Keratinocyte (primary cell): ENCODE results near the gene NPNT.

ENCODE experiments used
- CTCF ChIP-seq, 3 experiments: IDR thresholded peaks in 1 of 3; conservative IDR thresholded peaks in 1 of 3; optimal IDR thresholded peaks in 1 of 3; 2 replicates in 2 of 3; 3 replicates in 1 of 3; pipeline versions ENCODE3 to v1.5.1; 2011; ENCODE audit warnings: low read length in 3 of 3, mild to moderate bottlenecking in 3 of 3, moderate library complexity in 2 of 3, control low read depth in 1 of 3, inconsistent platforms in 1 of 3; ENCODE audit not compliant: insufficient read depth in 2 of 3; ENCODE audit errors: extremely low read depth in 1 of 3
- EZH2 ChIP-seq: IDR thresholded peaks from one replicate; pipeline ENCODE4 v1.6.1; 2012; ENCODE audit warnings: inconsistent platforms, mild to moderate bottlenecking, low read length, moderate library complexity

DNA sequence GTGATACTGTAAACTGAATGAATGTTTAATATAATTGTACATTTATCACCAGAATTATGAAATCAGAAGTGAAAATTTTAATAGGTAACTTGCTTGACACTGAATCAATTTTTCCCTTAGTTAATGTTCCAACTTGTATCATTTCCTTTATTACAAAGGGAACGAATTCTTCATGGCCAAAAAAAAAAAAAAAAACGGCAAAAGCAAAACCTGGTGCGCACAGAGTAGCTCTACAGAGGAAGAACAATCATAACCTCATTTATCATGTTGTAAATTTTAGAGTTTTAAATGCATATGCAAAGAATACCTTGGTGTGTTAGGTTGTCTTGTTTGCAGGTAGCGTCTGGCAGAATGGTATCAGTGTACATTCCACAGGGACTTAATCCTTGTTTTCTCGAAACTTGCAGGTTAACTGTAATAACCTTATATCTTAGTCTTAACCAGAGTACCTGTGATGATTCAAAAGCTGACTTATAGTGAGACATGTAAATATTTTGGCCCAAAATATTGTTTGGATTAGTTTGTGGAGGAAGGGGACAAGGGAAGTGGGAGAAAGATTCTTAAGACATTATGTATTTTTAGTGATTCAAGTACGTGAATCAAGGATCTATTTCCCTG lies 70.0 kb downstream of the NPNT start:
- TF ChIP-seq CTCF (optimal IDR thresholded peaks at IDR 0.05 in 1 of 3, IDR thresholded peaks at IDR 0.05 in 1 of 3, conservative IDR thresholded peaks at IDR 0.05 in 1 of 3; ENCODE audit: extremely low read depth in 1 of 3, insufficient read depth in 2 of 3, low read length in 3 of 3), result no peak
- TF ChIP-seq EZH2, result no peak
